Endodermal cell (in vitro differentiated cells): Measurements from ENCODE around the gene MLLT6. TPM values are rescaled to one million over a fixed set of nuclear protein-coding genes. Genes with fewer than 3 reads are reported as not detected.

Source experiments
- DNase-seq: peaks from one replicate; pipeline ENCODE4 v3.0.0-alpha.2; 2017
- H3K27ac ChIP-seq: 2 replicates; pipeline ENCODE4 v1.5.1; 2013; ENCODE audit warnings: mild to moderate bottlenecking, low read depth, low read length, moderate library complexity
- H3K27me3 ChIP-seq: 2 replicates; pipeline ENCODE4 v1.6.1; 2013; ENCODE audit warnings: mild to moderate bottlenecking, low read length, moderate library complexity; ENCODE audit not compliant: insufficient read depth, control insufficient read depth, poor library complexity, severe bottlenecking
- H3K36me3 ChIP-seq: 2 replicates; pipeline ENCODE4 v1.7.0; 2013; ENCODE audit warnings: mild to moderate bottlenecking, low read length, moderate library complexity; ENCODE audit not compliant: control insufficient read depth, insufficient read depth
- H3K4me1 ChIP-seq: one replicate; pipeline ENCODE4 v1.7.0; 2013; ENCODE audit warnings: low read length; ENCODE audit not compliant: control insufficient read depth, insufficient read depth
- H3K4me3 ChIP-seq: 2 replicates; pipeline ENCODE4 v1.5.1; 2013; ENCODE audit warnings: mild to moderate bottlenecking, low read length, moderate library complexity
- H3K9ac ChIP-seq: 2 replicates; pipeline ENCODE4 v1.6.1; 2013; ENCODE audit warnings: mild to moderate bottlenecking, low read length, moderate library complexity; ENCODE audit not compliant: poor library complexity, severe bottlenecking; ENCODE audit errors: extremely low read depth
- H3K9me3 ChIP-seq: 2 replicates; pipeline ENCODE4 v1.6.1; 2013; ENCODE audit warnings: mild to moderate bottlenecking, low read length, moderate library complexity; ENCODE audit not compliant: control insufficient read depth
- H3K27ac Mint-ChIP-seq: 2 replicates; pipeline ENCODE4 v1.8.0; 2020; ENCODE audit warnings: mixed read lengths
- H3K27me3 Mint-ChIP-seq: 2 replicates; pipeline ENCODE4 v1.8.0; 2021; ENCODE audit warnings: mild to moderate bottlenecking, mixed read lengths; ENCODE audit not compliant: insufficient read depth
- H3K36me3 Mint-ChIP-seq: 2 replicates; pipeline ENCODE4 v1.8.0; 2020; ENCODE audit warnings: low read depth, mixed read lengths
- H3K4me1 Mint-ChIP-seq: 2 replicates; pipeline ENCODE4 v1.8.0; 2020; ENCODE audit warnings: mixed read lengths
- H3K4me3 Mint-ChIP-seq: 2 replicates; pipeline ENCODE4 v1.8.0; 2020; ENCODE audit warnings: mild to moderate bottlenecking, moderate library complexity, mixed read lengths
- H3K9me3 Mint-ChIP-seq: 2 replicates; pipeline ENCODE4 v1.8.0; 2020; ENCODE audit warnings: mild to moderate bottlenecking, mixed read lengths
- CTCF ChIP-seq: fragments of 200-600 bp; sonication (generic); conservative IDR thresholded peaks from 2 replicates; pipeline ENCODE4 v1.5.0; 2021; ENCODE audit warnings: antibody characterized with exemption, mild to moderate bottlenecking
- WGBS, 2 experiments: methylation state at CpG; one replicate each; pipeline versions ENCODE4 v1.1.5 to v1.1.7; 2013; ENCODE audit warnings: missing lambda C conversion rate in 2 of 2, mixed read lengths in 1 of 2; ENCODE audit not compliant: insufficient coverage in 1 of 2, insufficient read length in 1 of 2; 5-methylcytosine and 5-hydroxymethylcytosine counted together
- total RNA-seq, 2 donors: library from RNA; stranded (reverse); fragmentation: NEBNext Ultra II Directional in 1 of 2; extraction: Animal tissue kit (Norgen Biotek cat#: 25700) in 1 of 2; gene quantifications; 2 replicates in 1 of 2; 3 replicates in 1 of 2; pipeline ENCODE4 v1.2.1, GENCODE V29; 2021

MLLT6 gene
- total RNA-seq, 2 donors from 2014 or later, result 112 to 127 TPM

DNA sequence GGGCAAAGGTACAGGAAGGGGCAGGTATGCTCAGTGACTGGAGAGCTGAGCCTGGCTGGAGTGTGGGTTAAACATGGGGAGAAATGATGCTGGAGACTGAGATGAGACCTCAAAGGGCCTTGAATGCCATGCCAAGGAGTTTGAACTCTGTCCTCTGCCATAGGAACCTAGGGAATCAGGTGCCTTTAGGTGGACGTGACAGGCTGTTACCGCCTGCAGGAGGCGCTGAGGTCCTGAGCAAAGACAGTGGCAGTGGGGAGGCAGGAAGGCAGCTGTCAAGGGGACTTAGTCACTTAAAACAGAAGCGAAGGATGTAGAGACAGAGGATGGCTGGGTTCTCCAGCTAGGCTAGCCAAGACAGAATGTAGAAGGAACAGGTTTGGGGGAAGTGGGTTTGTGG is 56.5 kb downstream of the MLLT6 start:
- Histone ChIP-seq H3K9ac (no peak overlapping the region), H3K4me1 (no peaks in the 10 kb centered on the region), H3K4me3 (no peak overlapping the region), H3K27ac (no peak overlapping the region), H3K27me3 (no peaks in the 10 kb centered on the region), H3K9me3 (no peaks in the 10 kb centered on the region), H3K36me3 (peaks cover 80% of the 10 kb centered on the region)
- Mint-ChIP-seq H3K4me3 (no peak overlapping the region), H3K27ac (no peak overlapping the region), H3K4me1 (no peaks in the 10 kb centered on the region), H3K27me3 (no peaks in the 10 kb centered on the region), H3K36me3 (peaks cover 51% of the 10 kb centered on the region), H3K9me3 (no peaks in the 10 kb centered on the region)
- TF ChIP-seq CTCF, result peak; percentile 88
- peak; percentile 94 for DNase-seq
- WGBS, 2 experiments, result 73 to 80% methylated on average over 1 to 4 of the region's 4 CpGs

DNA sequence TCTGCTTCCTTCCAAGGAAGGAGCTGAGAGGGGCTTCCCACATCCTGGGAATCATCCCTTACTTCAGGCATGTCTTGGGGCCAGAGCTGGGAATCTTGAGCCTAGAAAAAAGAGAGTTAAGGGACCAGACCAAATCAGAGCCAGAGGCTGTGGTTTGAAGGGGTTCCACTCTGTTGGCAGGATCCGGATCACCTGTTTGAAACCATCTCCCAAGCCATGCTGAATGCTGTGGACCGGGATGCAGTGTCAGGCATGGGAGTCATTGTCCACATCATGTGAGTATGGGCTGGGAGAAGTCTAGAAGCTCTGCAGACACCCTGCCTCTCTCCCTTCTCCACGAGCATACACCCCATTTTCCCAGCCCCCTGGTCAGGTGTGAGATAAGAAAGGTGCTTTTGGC is 57.2 kb downstream of the MLLT6 start:
- H3K4me3 Mint-ChIP-seq, result no peak overlapping the region
- H3K4me3 ChIP-seq, result no peak overlapping the region
- 90% methylated on average over 3 of the region's 3 CpGs; no CpG with 5 or more reads in 1 of the 2 experiments for WGBS, 2 experiments
- H3K27ac Mint-ChIP-seq, result no peak overlapping the region
- H3K9me3 ChIP-seq, result no peaks in the 10 kb centered on the region
- H3K27ac ChIP-seq, result no peak overlapping the region
- no peak for TF ChIP-seq CTCF
- no peaks in the 10 kb centered on the region for H3K9me3 Mint-ChIP-seq
- peaks cover 55% of the 10 kb centered on the region for H3K36me3 Mint-ChIP-seq
- H3K36me3 ChIP-seq, result peaks cover 77% of the 10 kb centered on the region
- no peaks in the 10 kb centered on the region for H3K27me3 ChIP-seq
- no peaks in the 10 kb centered on the region for H3K27me3 Mint-ChIP-seq
- H3K9ac ChIP-seq, result no peak overlapping the region
- DNase-seq, result no peak
- no peaks in the 10 kb centered on the region for H3K4me1 ChIP-seq
- no peaks in the 10 kb centered on the region for H3K4me1 Mint-ChIP-seq

DNA sequence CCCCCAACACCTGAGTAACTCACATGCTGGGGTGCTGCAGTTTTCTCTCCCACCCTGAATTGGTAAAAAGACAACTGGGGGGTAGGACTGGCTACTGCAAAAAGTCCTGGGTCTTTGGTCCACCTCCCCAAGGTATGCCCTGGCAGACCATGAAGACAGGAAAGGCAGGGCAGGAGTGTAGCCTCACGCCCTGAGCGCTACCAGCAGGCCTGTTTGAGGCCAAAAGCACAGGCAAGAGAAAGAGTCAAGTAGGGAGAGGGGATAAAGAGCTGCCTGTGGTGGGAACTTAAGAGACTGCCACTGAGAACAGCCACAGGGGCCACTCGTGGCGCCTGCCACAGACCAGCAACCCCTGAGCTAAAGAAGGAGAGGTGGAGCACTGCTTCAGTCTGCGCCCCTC is 61.3 kb downstream of the MLLT6 start:
- H3K9ac ChIP-seq, result no peak overlapping the region

More for the DNA sequence above, 61.3 kb downstream of the MLLT6 start:
- Mint-ChIP-seq H3K27ac (peak overlapping the region; percentile 19), H3K9me3 (no peaks in the 10 kb centered on the region), H3K36me3 (peaks cover 70% of the 10 kb centered on the region), H3K4me1 (no peaks in the 10 kb centered on the region), H3K27me3 (no peaks in the 10 kb centered on the region), H3K4me3 (no peak overlapping the region)
- H3K4me3 ChIP-seq, result no peak overlapping the region
- no peaks in the 10 kb centered on the region for H3K9me3 ChIP-seq
- TF ChIP-seq CTCF, result no peak
- 92 to 100% methylated on average over 5 of the region's 5 CpGs for WGBS, 2 experiments
- no peak for DNase-seq
- H3K27me3 ChIP-seq, result no peaks in the 10 kb centered on the region
- H3K4me1 ChIP-seq, result no peaks in the 10 kb centered on the region
- H3K36me3 ChIP-seq, result peaks cover 82% of the 10 kb centered on the region
- no peak overlapping the region for H3K27ac ChIP-seq
